GOT3 (cell line): ENCODE measurements around the gene VENTX.

ENCODE experiments used
- DNase-seq: peaks from one replicate; lab custom pipeline; 2025; ENCODE audit warnings: mixed read lengths; lab: John Stamatoyannopoulos, UW

The VENTX gene

GRCh38 chr10:133202778-133203651 is 34.6 kb upstream of the VENTX start:
- no peak for DNase-seq

GRCh38 chr10:133203652-133204195 is 33.9 kb upstream of the VENTX start:
- DNase-seq, result no peak

- DNase-seq, result no peak
Measured at GRCh38 chr10:133204226-133205015, 33.2 kb upstream of the VENTX start.

GRCh38 chr10:133205146-133205545 is 32.5 kb upstream of the VENTX start:
- DNase-seq, result no peak

GRCh38 chr10:133206356-133207040 is 31.2 kb upstream of the VENTX start:
- no peak for DNase-seq

- no peak for DNase-seq
Measured at GRCh38 chr10:133207041-133207600, 30.5 kb upstream of the VENTX start.

- DNase-seq, result no peak
Measured at GRCh38 chr10:133207627-133208026, 30.0 kb upstream of the VENTX start.

GRCh38 chr10:133208466-133208865 is 29.2 kb upstream of the VENTX start:
- DNase-seq, result no peak

GRCh38 chr10:133209117-133209516 is 28.5 kb upstream of the VENTX start:
- DNase-seq, result no peak

GRCh38 chr10:133209641-133210040 is 28.0 kb upstream of the VENTX start:
- DNase-seq, result no peak

GRCh38 chr10:133210398-133211140 is 27.1 kb upstream of the VENTX start:
- no peak for DNase-seq

GRCh38 chr10:133211141-133211830 is 26.4 kb upstream of the VENTX start:
- DNase-seq, result no peak

- no peak for DNase-seq
Measured at GRCh38 chr10:133211959-133212852, 25.4 kb upstream of the VENTX start.

- DNase-seq, result no peak
Measured at GRCh38 chr10:133212853-133213494, 24.7 kb upstream of the VENTX start.

GRCh38 chr10:133213641-133214467 is 23.8 kb upstream of the VENTX start:
- DNase-seq, result no peak

- DNase-seq, result no peak
Measured at GRCh38 chr10:133214468-133215410, 22.9 kb upstream of the VENTX start.

- no peak for DNase-seq
Measured at GRCh38 chr10:133215586-133215985, 22.1 kb upstream of the VENTX start.
